GM10266 (cell line): ENCODE results near the gene R3HDM2.
"Not testable (repeated sequence)": the region's sequence is repeated elsewhere in the genome, so short reads cannot be mapped to it uniquely, and the experiment has no call there.

Experiments used
- DNase-seq: peaks from one replicate; pipeline ENCODE4 v3.0.0; 2012; ENCODE audit errors: extremely low spot score
- CTCF ChIP-seq: IDR thresholded peaks from 2 replicates; pipeline ENCODE4 v1.5.1; 2012; ENCODE audit warnings: mild to moderate bottlenecking, low read depth; ENCODE audit not compliant: control insufficient read depth, insufficient read depth; ENCODE audit errors: missing control alignments

R3HDM2 gene

DNA sequence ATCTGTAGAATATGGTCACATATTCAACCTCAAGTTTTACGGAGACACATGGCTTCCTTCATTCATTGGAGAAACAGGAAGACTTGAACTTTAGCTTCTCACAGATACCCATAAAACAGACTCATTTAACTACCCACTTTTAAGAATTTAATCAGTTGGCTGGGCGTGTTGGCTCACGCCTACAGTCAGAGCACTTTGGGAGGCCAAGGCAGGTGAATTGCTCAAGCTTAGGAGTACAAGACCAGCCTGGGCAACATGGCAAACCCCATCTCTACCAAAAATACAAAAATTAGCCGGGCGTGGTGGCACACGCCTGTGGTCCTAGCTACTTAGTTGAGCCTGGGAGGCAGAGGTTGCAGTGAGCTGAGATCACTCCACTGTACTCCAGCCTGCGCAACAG is 115.2 kb downstream of the R3HDM2 start:
- no peak for TF ChIP-seq CTCF
- DNase-seq, result no peak

- DNase-seq, result not testable (repeated sequence)
Observed at GRCh38 chr12:57312287-57312686, 118.6 kb downstream of the R3HDM2 start.

DNA sequence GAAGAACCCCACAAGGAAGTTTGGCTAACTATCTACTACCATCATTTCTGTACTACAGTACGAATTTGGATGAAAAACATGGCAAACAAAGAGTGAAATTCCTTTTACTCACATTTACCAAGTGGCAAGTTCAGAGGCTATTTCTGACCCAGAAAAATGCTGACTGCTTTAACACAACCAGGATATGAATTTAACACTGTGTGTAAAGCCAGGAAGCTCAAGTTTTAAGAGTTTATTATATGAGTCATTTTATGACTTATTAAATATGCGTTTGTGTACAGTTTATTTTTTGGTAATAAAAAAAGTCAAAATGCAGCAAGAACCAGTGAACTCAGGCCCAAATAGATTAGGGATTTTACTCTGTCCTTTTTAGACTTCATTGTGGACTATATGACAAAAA is 121.4 kb downstream of the R3HDM2 start:
- DNase-seq, result no peak
- TF ChIP-seq CTCF, result no peak

- no peak for DNase-seq
- no peak for TF ChIP-seq CTCF
Observed at GRCh38 chr12:57300961-57301584, 129.8 kb downstream of the R3HDM2 start.

- no peak for TF ChIP-seq CTCF
- DNase-seq, result no peak
Observed at GRCh38 chr12:57299514-57300016, 131.3 kb downstream of the R3HDM2 start.

- TF ChIP-seq CTCF, result no peak
- DNase-seq, result no peak
Observed at GRCh38 chr12:57296291-57296690, 134.6 kb downstream of the R3HDM2 start.

GRCh38 chr12:57282073-57282472 is 148.8 kb downstream of the R3HDM2 start:
- not testable (repeated sequence) for DNase-seq

DNA sequence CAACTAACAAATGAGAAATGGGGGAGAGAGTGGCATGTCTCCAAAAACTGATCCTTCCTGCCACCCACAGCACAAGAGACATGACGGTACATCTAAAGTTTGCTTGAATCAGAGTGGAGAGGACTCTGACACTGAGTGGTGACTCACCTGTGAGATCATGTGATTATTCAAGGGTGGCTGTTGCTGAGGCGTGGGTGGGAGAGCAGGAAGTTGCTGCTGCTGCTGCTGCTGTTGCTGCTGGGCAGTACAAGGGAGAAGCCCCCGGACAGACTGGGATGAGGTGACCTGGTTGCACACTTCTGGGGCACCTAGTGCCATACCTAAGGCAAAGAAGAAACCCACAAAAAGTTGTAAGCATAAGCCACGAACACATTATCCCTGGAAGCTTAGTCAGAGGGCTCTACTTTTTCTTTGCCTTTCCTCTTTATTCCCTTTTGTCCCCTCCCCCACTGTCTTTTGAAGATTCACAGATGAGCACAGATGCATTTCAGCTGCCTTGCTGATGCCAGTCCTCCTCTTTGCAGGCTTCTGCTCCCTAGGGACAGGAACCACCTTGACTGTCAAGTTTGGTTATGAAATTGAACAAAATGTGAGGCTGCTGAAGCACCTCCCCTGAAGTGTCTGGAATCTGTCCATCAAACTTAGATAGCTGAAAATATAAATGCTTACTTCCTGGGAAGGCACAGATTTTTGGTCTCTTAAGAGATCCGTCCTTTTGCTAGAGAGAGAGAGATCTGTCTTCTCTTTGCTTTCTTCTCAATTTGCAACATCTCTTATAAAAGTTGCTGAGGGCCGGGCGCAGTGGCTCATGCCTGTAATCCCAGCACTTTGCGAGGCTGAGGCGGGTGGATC is 150.4 kb downstream of the R3HDM2 start:
- DNase-seq, result peak; percentile 73
- no peak for TF ChIP-seq CTCF
